ENCODE measurements around the gene MUC5AC. TPM values are rescaled to one million over a fixed set of nuclear protein-coding genes. Genes with fewer than 3 reads are reported as not detected.
"Not testable (repeated sequence)": the region's sequence is repeated elsewhere in the genome, so short reads cannot be mapped to it uniquely, and the experiment has no call there.

Gene MUC5AC
- polyA plus RNA-seq, 3 donors = 0.03 to 24.5 (median 0.56) TPM

GRCh38 chr11:1181853-1182535, 24.2 kb downstream of the MUC5AC start:
- H3K27ac ChIP-seq (ENCODE audit: low read depth, low read length) = no peak overlapping the region
- 76 to 86% (median 79%) methylated on average over 40 to 41 of the region's 41 CpGs for WGBS, 3 donors

GRCh38 chr11:1184139-1184538, 26.4 kb downstream of the MUC5AC start:
- 89 to 95% (median 94%) methylated on average over 13 to 18 of the region's 22 CpGs for WGBS, 3 donors
- not testable (repeated sequence) for H3K27ac ChIP-seq (ENCODE audit: low read depth, low read length)

GRCh38 chr11:1188451-1189130, 30.8 kb downstream of the MUC5AC start:
- H3K27ac ChIP-seq (ENCODE audit: low read depth, low read length) = not testable (repeated sequence)
- 64 to 80% (median 80%) methylated on average over 11 to 15 of the region's 15 CpGs for WGBS, 3 donors

GRCh38 chr11:1189816-1190215, 32.1 kb downstream of the MUC5AC start:
- WGBS, 3 donors = 64 to 81% (median 72%) methylated on average over 5 to 10 of the region's 12 CpGs
- not testable (repeated sequence) for H3K27ac ChIP-seq (ENCODE audit: low read depth, low read length)

- WGBS, 3 donors = 77 to 91% (median 87%) methylated on average over 18 to 22 of the region's 22 CpGs
- not testable (repeated sequence) for H3K27ac ChIP-seq (ENCODE audit: low read depth, low read length)
Measured at GRCh38 chr11:1191786-1192470, 34.2 kb downstream of the MUC5AC start.

GRCh38 chr11:1192741-1193325, 35.1 kb downstream of the MUC5AC start:
- H3K27ac ChIP-seq (ENCODE audit: low read depth, low read length) = no peak overlapping the region
- 79 to 88% (median 87%) methylated on average over 17 of the region's 17 CpGs for WGBS, 3 donors

GRCh38 chr11:1193326-1194230, 35.8 kb downstream of the MUC5AC start:
- no peak overlapping the region for H3K27ac ChIP-seq (ENCODE audit: low read depth, low read length)
- 85 to 90% (median 89%) methylated on average over 38 to 43 of the region's 43 CpGs for WGBS, 3 donors

GRCh38 chr11:1194231-1194976, 36.7 kb downstream of the MUC5AC start:
- WGBS, 3 donors = 93 to 95% (median 94%) methylated on average over 58 to 59 of the region's 59 CpGs
- no peak overlapping the region for H3K27ac ChIP-seq (ENCODE audit: low read depth, low read length)

- no peak overlapping the region for H3K27ac ChIP-seq (ENCODE audit: low read depth, low read length)
- WGBS, 3 donors = 83 to 86% (median 83%) methylated on average over 31 to 32 of the region's 32 CpGs
Measured at GRCh38 chr11:1194977-1195681, 37.4 kb downstream of the MUC5AC start.

GRCh38 chr11:1195682-1196515, 38.1 kb downstream of the MUC5AC start:
- 80 to 90% (median 89%) methylated on average over 36 to 41 of the region's 41 CpGs for WGBS, 3 donors
- no peak overlapping the region for H3K27ac ChIP-seq (ENCODE audit: low read depth, low read length)

- 70 to 80% (median 77%) methylated on average over 27 to 28 of the region's 28 CpGs for WGBS, 3 donors
- no peak overlapping the region for H3K27ac ChIP-seq (ENCODE audit: low read depth, low read length)
Measured at GRCh38 chr11:1196516-1197391, 39.0 kb downstream of the MUC5AC start.

GRCh38 chr11:1197431-1197885, 39.7 kb downstream of the MUC5AC start:
- 67 to 84% (median 76%) methylated on average over 29 of the region's 29 CpGs for WGBS, 3 donors
- H3K27ac ChIP-seq (ENCODE audit: low read depth, low read length) = no peak overlapping the region

GRCh38 chr11:1197886-1198560, 40.3 kb downstream of the MUC5AC start:
- 58 to 78% (median 74%) methylated on average over 31 to 33 of the region's 33 CpGs for WGBS, 3 donors
- H3K27ac ChIP-seq (ENCODE audit: low read depth, low read length) = no peak overlapping the region

- 59 to 76% (median 73%) methylated on average over 21 to 26 of the region's 26 CpGs for whole genome bisulfite sequencing, 3 donors
- no peak overlapping the region for H3K27ac ChIP-seq (ENCODE audit: low read depth, low read length)
Measured at GRCh38 chr11:1198561-1199240, 40.9 kb downstream of the MUC5AC start.

All from adipose tissue (tissue), 3 donors.